Omental fat pad (tissue), 4 donors: ENCODE data around the gene PEX5L. TPM values are rescaled to one million over a fixed set of nuclear protein-coding genes. Genes with fewer than 3 reads are reported as not detected.
A peak's percentile ranks its signal among the peaks of the same experiment; 100 is the strongest.

Experiments
- ATAC-seq: fragments of 150-250 bp; one replicate; pipeline ENCODE4 v1.9.1; 2016; ENCODE audit warnings: mild to moderate bottlenecking, moderate library complexity; ENCODE audit not compliant: low FRiP score
- DNase-seq: peaks from one replicate; pipeline ENCODE4 v3.0.0-alpha.2; 2019; ENCODE audit warnings: low spot score
- total RNA-seq, 4 donors: library from RNA; depleted of rRNA; stranded (reverse); fragments of >200 nt; gene quantifications; one replicate each; pipeline ENCODE4 v1.1.0, GENCODE V29; 2016
- TF ChIP-seq, protein P1 (sequence below), 3 donors: fragments of 450-650 bp; IDR thresholded peaks; one replicate each; pipeline ENCODE4 v1.5.1; 2016 to 2017; ENCODE audit warnings: antibody characterized with exemption in 3 of 3, mild to moderate bottlenecking in 3 of 3, moderate library complexity in 2 of 3

PEX5L gene
- total RNA-seq, 4 donors from 2014 or later, result 0.72 to 6.3 (median 1.1) TPM; not detected in 1

DNA sequence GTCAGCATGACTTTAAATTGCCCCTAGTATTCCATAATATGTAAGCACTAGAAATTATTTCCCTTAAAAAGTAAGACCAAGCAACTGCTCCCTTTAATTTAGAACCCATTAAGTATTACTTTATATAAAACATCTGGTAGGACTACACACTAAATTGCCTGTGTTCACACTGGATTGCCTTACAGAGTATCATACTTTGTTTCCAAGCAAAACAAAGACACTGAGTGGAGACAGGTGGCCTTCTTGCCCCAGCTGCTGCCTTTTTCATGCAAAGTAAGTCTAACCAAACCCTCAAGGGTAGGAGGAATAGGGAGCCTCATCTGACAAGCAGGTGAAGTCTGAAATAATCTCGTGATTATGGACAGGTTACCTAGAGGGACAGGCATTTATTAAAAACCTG, 87.3 kb downstream of the PEX5L start:
- no peak for ATAC-seq
- TF ChIP-seq, protein P1, sequence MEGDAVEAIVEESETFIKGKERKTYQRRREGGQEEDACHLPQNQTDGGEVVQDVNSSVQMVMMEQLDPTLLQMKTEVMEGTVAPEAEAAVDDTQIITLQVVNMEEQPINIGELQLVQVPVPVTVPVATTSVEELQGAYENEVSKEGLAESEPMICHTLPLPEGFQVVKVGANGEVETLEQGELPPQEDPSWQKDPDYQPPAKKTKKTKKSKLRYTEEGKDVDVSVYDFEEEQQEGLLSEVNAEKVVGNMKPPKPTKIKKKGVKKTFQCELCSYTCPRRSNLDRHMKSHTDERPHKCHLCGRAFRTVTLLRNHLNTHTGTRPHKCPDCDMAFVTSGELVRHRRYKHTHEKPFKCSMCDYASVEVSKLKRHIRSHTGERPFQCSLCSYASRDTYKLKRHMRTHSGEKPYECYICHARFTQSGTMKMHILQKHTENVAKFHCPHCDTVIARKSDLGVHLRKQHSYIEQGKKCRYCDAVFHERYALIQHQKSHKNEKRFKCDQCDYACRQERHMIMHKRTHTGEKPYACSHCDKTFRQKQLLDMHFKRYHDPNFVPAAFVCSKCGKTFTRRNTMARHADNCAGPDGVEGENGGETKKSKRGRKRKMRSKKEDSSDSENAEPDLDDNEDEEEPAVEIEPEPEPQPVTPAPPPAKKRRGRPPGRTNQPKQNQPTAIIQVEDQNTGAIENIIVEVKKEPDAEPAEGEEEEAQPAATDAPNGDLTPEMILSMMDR (IDR thresholded peaks at IDR 0.05), result no peak
- no peak for DNase-seq

- no peak for ATAC-seq
Observed at GRCh38 chr3:179948740-179949139, 88.0 kb downstream of the PEX5L start.

DNA sequence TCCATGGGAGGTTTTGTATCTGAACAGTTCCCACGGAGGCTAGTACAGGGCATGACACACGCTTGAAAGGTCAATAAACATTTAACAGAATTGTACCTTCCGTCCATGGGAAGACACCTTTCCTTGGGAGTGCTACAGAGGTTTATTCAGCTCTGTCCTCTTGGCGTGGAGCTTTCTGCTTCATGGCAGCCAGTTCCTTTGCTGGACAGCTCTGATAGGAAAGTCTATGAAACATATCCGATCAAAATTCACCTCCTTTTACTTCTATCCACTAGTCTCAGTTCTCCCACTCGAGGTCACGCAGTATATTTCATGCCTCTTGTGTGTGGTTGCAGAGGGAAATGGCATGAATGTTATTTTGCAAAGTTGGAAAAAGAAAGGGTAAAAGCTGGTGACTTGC, 91.2 kb downstream of the PEX5L start:
- no peak for DNase-seq
- TF ChIP-seq, protein P1 (IDR thresholded peaks at IDR 0.05), result no peak
- ATAC-seq, result no peak

More at GRCh38 chr3:179948740-179949139, 88.0 kb downstream of the PEX5L start:
- no peak for DNase-seq
- TF ChIP-seq, protein P1 (IDR thresholded peaks at IDR 0.05), result no peak

DNA sequence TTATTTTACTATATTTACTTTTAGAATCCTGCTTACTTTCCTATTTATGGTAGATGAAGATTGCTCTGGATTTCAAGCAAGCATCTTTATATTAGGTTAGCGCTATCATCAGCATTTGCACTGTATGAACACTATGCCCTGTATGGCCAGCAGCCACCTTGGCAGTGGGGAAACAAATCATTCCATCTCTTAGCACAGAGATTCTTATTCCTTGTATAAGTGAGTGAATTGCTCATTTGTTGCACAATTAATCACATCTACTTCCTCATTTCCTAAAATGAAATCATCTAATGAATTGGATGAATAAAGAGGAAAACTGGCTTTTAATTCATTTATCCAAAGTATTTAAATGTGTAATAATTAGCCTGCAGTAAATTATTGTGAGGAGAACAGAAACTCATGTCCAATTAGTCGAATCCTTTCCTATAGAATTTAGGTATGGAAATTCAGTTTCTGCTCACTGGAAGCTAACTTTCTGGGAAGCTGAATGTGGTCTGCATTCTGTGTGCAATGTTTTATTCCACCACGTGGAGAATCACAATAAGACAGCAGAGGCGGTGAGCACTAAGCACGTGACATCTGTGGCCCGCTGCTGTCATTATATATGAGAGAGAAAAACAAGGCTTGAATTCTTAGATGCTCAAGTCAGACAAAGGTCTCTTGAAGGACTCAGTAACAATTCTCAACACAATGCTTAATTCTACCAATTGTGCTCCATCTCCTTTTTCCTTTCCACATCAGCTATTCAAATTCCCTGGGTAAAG, 93.4 kb downstream of the PEX5L start:
- ATAC-seq (no peak), DNase-seq (no peak)
- TF ChIP-seq, protein P1 (IDR thresholded peaks at IDR 0.05), result no peak

DNA sequence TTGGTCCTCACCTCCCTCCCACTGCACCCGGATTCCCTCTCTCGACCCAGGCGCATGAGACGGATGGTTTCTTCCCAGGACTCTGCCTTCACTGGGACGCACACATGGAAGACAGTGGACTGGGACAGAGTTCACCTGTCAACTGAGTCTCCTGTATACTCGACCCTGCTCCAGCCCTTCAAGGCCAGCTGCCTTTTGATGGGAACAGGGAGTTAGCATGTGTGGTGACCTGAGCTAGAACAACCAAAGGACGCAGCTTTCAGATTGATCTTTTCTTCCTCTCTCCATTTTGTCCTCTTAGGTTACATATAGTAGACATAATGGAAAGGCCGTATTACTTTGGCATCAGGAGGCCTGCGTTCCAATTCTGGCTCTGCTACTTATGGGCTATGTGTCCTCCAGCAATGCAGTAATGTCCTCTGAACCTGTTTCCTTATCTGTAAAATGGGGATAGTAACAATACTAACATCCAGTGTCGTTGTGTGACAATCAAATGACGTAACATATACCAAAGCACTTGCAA, 94.1 kb downstream of the PEX5L start:
- TF ChIP-seq, protein P1 (IDR thresholded peaks at IDR 0.05), result no peak
- ATAC-seq (peak; percentile 28), DNase-seq (no peak)

DNA sequence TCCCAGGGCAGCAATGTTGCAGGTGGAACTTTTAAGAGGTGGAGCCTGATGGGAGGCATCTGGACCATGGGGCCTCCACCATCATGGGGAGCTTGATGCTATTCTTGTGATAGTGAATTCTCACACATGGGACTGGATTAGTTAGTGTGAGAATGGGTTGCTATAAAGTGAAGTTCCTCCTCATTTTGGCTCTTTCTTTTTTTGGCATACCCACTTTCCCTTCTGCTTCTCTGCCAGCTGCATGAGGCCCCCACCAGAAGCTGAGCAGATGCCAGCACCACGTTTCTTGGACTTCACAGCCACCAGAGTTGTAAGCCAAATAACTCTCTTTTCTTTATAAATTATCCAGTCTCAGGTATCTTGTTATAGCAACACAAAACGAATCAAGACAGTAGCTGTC, 101.0 kb downstream of the PEX5L start:
- no peak for DNase-seq
- no peak for ATAC-seq
- TF ChIP-seq, protein P1 (IDR thresholded peaks at IDR 0.05), result no peak

- TF ChIP-seq, protein P1 (IDR thresholded peaks at IDR 0.05), result no peak
- ATAC-seq (no peak), DNase-seq (no peak)
Observed at GRCh38 chr3:179933914-179934313, 102.8 kb downstream of the PEX5L start.
